Suppressor macrophage treated with lipopolysaccharide for 1 hour (primary cell): ENCODE measurements around the gene EDNRA.

Source experiments
- DNase-seq, 3 donors: peaks; one replicate each; pipeline ENCODE4 v3.0.0-alpha.2; 2020 to 2022

EDNRA gene

GRCh38 chr4:147498031-147498660 lies 17.2 kb downstream of the EDNRA start:
- DNase-seq = no peak

- no peak for DNase-seq
These were observed 27.4 kb downstream of the EDNRA start for GRCh38 chr4:147508346-147508745.

- no peak for DNase-seq
These were observed 28.5 kb downstream of the EDNRA start for GRCh38 chr4:147509386-147509785.

GRCh38 chr4:147510962-147511668 lies 30.2 kb downstream of the EDNRA start:
- DNase-seq = no peak

GRCh38 chr4:147513091-147513490 lies 32.2 kb downstream of the EDNRA start:
- no peak for DNase-seq

- DNase-seq = no peak
These were observed 33.1 kb downstream of the EDNRA start for GRCh38 chr4:147513952-147514351.

GRCh38 chr4:147515220-147515936 lies 34.5 kb downstream of the EDNRA start:
- no peak for DNase-seq

- DNase-seq = peak in 1 of 3 donors; percentile 1
These were observed 35.2 kb downstream of the EDNRA start for GRCh38 chr4:147516133-147516532.

- DNase-seq = no peak
These were observed 37.2 kb downstream of the EDNRA start for GRCh38 chr4:147518086-147518485.

GRCh38 chr4:147518846-147519767 lies 38.2 kb downstream of the EDNRA start:
- DNase-seq = peak; percentile 56 to 65 (median 60)

GRCh38 chr4:147524601-147525000 lies 43.7 kb downstream of the EDNRA start:
- DNase-seq = no peak

- DNase-seq = no peak
These were observed 44.8 kb downstream of the EDNRA start for GRCh38 chr4:147525494-147526271.

- DNase-seq = no peak
These were observed 45.4 kb downstream of the EDNRA start for GRCh38 chr4:147526272-147526654.

GRCh38 chr4:147528054-147528453 lies 47.2 kb downstream of the EDNRA start:
- no peak for DNase-seq

GRCh38 chr4:147530134-147530533 lies 49.2 kb downstream of the EDNRA start:
- no peak for DNase-seq

GRCh38 chr4:147530723-147531122 lies 49.8 kb downstream of the EDNRA start:
- DNase-seq = no peak

- DNase-seq = no peak
These were observed 52.0 kb downstream of the EDNRA start for GRCh38 chr4:147532896-147533295.

GRCh38 chr4:147533331-147533730 lies 52.4 kb downstream of the EDNRA start:
- no peak for DNase-seq

- no peak for DNase-seq
These were observed 54.2 kb downstream of the EDNRA start for GRCh38 chr4:147535124-147535523.

GRCh38 chr4:147538711-147539110 lies 57.8 kb downstream of the EDNRA start:
- DNase-seq = no peak

- DNase-seq = no peak
These were observed 59.1 kb downstream of the EDNRA start for GRCh38 chr4:147539959-147540358.
